Measurements from ENCODE around the gene DOK6.

The DOK6 gene

DNA sequence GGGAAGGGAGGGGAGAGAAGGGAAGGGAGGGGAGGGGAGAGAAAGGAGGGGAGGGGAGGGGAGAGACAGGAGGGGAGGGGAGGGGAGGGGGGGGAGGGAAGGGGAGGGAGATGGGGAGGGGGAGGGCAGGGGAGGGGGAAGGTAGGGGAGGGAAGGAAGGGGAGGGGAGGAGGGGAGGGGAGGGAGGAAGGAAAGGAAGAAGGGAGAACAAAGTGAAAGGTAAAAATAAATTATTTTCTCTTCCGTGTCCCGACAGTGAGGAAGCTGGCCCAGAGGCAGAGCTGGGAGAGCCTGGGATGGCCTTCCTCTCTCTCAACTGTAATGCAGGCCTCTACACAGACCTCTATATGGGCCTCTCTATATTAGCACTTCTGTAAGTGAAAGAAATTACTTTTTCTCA lies 493.8 kb downstream of the DOK6 start:
- TF ChIP-seq TAF1 (IDR thresholded peaks at IDR 0.05; ENCODE audit: borderline replicate concordance, insufficient read depth, low read length): no peak
- TF ChIP-seq SIN3A (IDR thresholded peaks at IDR 0.05; ENCODE audit: borderline replicate concordance, insufficient read depth, low read length): no peak
- no peak for TF ChIP-seq REST (IDR thresholded peaks at IDR 0.05; ENCODE audit: insufficient read depth in 1 of 2, low read depth in 2 of 2, low read length in 2 of 2)
- no peak for TF ChIP-seq FOXP2 (optimal IDR thresholded peaks at IDR 0.05; ENCODE audit: borderline replicate concordance, extremely low read depth, extremely low read length, insufficient read depth)
- TF ChIP-seq POLR2AphosphoS5 (IDR thresholded peaks at IDR 0.05; ENCODE audit: low read depth, low read length): no peak

DNA sequence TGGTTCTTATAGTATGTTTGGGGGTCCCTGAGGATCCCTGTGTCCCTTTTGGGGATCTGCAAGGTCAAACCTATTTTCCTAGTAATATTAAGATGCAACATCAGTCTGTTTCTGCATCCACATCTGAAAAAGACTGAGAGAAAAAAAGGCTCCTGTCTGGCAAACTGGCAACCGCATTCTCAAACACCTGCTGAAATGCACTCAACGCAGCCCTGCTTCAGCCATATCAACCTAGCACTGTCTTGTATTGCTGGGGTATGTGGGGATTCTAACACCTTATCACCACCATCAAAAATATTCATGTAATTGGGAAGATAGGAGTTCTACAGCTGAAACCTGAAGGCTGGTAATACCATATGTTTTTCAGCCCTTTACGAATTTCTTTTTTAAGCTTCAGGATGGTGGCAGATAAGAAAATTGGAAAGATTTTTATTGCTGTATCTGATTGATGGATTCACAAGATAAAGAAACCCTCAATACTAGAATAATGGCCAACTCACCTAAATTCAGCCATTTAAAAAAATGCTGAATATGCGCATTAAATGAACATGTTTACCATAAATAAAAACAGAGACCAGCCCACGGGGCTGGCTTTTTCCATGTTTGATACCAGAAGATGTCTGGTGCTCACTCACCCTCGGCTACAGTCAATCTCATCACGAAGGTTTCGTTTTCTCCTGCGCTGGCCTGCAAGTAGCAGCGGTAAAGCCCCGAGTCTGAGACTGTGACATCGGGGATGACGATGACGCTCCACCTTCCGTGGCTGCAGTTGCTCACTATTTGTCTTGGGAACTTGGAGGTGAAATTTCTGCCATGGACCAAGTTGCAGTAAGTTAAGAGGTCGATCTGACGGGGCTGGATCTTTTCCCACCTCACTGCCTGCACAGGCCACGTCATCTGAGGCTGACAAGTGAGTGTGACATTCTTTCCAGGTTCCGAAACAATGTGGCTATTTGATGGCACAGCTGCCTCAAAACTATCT lies 494.7 kb downstream of the DOK6 start:
- no peak for TF ChIP-seq POLR2AphosphoS5 (IDR thresholded peaks at IDR 0.05; ENCODE audit: low read depth, low read length)
- no peak for TF ChIP-seq SIN3A (IDR thresholded peaks at IDR 0.05; ENCODE audit: borderline replicate concordance, insufficient read depth, low read length)
- no peak for TF ChIP-seq FOXP2 (optimal IDR thresholded peaks at IDR 0.05; ENCODE audit: borderline replicate concordance, extremely low read depth, extremely low read length, insufficient read depth)
- no peak for TF ChIP-seq TAF1 (IDR thresholded peaks at IDR 0.05; ENCODE audit: borderline replicate concordance, insufficient read depth, low read length)
- no peak for TF ChIP-seq REST (IDR thresholded peaks at IDR 0.05; ENCODE audit: insufficient read depth in 1 of 2, low read depth in 2 of 2, low read length in 2 of 2)

DNA sequence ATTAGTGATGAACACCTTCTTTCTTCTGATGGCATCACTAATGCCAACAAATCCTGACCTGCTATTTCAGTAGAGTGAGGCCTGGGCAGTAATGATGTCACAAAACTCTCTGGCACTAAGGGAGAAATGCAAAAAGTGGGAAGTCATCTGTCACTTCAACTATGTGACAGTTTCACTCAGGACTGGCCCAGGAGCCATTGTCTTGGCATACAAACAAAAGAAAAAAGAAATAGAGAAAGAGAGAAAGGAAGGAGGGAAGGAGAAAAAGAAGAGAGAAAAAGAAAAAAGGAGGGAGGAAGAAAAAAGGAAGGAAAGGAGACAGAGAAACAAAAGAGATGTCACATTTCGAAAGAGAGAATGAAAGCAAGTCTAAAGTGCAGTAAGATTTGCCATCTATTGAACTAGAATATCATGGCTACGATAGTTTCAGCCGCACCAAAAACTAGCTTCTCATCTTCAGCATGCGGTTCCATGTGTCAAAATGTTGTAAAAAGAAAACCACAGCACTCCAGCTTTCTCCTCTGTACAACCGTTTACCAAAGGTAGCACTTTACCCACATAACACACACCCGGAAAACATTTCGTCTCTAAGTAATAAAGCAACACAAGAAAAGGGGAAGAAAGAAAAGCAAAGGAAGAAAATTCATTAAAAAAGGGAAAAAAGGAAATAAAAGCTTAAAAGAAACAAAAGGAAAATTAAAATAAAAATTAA lies 496.9 kb downstream of the DOK6 start:
- TF ChIP-seq POLR2AphosphoS5 (IDR thresholded peaks at IDR 0.05; ENCODE audit: low read depth, low read length) (no peak), SIN3A (IDR thresholded peaks at IDR 0.05; ENCODE audit: borderline replicate concordance, insufficient read depth, low read length) (no peak), TAF1 (IDR thresholded peaks at IDR 0.05; ENCODE audit: borderline replicate concordance, insufficient read depth, low read length) (no peak), FOXP2 (optimal IDR thresholded peaks at IDR 0.05; ENCODE audit: borderline replicate concordance, extremely low read depth, extremely low read length, insufficient read depth) (no peak), REST (IDR thresholded peaks at IDR 0.05; ENCODE audit: insufficient read depth in 1 of 2, low read depth in 2 of 2, low read length in 2 of 2) (no peak)

- TF ChIP-seq TAF1 (IDR thresholded peaks at IDR 0.05; ENCODE audit: borderline replicate concordance, insufficient read depth, low read length) (no peak), REST (IDR thresholded peaks at IDR 0.05; ENCODE audit: insufficient read depth in 1 of 2, low read depth in 2 of 2, low read length in 2 of 2) (no peak), SIN3A (IDR thresholded peaks at IDR 0.05; ENCODE audit: borderline replicate concordance, insufficient read depth, low read length) (no peak)
Measured at GRCh38 chr18:69898241-69898861, 497.7 kb downstream of the DOK6 start.

Measured in PFSK-1 (cell line).